Pericardium fibroblast (primary cell): ENCODE data around the gene ASIC5. TPM values are rescaled to one million over a fixed set of nuclear protein-coding genes. Genes with fewer than 3 reads are reported as not detected.

Experiments used
- total RNA-seq: library from RNA; depleted of rRNA; stranded (reverse); fragments of >200 nt; gene quantifications from 2 replicates; pipeline ENCODE4 v1.2.3, GENCODE V29; 2015

Gene ASIC5, protein sequence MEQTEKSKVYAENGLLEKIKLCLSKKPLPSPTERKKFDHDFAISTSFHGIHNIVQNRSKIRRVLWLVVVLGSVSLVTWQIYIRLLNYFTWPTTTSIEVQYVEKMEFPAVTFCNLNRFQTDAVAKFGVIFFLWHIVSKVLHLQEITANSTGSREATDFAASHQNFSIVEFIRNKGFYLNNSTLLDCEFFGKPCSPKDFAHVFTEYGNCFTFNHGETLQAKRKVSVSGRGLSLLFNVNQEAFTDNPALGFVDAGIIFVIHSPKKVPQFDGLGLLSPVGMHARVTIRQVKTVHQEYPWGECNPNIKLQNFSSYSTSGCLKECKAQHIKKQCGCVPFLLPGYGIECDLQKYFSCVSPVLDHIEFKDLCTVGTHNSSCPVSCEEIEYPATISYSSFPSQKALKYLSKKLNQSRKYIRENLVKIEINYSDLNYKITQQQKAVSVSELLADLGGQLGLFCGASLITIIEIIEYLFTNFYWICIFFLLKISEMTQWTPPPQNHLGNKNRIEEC
- total RNA-seq, result not detected in 2 replicates

DNA sequence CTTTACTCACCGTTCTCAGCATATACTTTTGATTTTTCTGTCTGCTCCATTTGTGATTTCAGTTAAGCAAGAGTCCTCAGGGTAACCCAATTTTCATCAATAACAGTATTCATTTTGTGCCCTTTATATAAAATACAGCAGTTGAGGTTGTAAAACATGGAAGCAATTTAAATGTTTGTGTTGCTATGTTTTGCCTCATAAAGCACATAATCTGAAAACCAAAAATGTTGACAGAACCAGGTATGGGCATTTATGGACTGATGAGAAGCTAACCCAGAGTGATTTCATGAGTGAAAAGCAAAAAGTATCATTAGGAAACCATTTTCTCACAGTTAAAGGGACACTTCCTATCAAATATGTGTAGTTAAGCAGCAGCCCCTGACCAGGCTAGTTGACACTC, at the start of gene ASIC5:
Gene ASIC5, minus strand, starts transcription at position 101 of the 400 bp plus-strand sequence. Its CDS starts 51 bp downstream, at position 50.

DNA sequence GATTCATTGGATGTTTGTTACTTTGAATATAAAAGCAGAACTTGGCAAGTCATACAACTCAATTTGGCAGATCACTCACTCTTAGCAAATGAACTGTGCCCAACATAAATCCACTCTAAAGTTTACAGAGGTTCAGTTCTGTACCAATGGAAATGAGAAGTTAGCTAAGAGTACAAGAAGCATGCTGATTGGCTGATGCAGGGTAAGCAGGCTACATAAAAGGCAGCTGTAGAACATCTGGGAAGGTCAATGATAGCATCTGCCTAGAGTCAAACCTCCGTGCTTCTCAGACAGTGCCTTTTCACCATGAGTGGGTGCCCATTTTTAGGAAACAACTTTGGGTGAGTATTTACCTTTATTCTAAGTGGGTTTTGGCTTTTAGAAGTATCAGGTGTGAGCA, 37.4 kb upstream of the ASIC5 start, which contains the start of gene TDO2:
Gene TDO2, plus strand, starts transcription at position 244 of the 400 bp plus-strand sequence. Its CDS starts 63 bp downstream, at position 307.

Other genes starting within 250 kb of the ASIC5 start
- gene GUCY1A1, start 199.4 kb downstream of the ASIC5 start, total RNA-seq, result 0.12 and 0.77 TPM in 2 replicates
- 1.4 and 3.4 TPM in 2 replicates for gene GUCY1B1, start 107.3 kb downstream of the ASIC5 start, total RNA-seq
- gene TDO2, start 37.4 kb upstream of the ASIC5 start, total RNA-seq, result not detected in 2 replicates
- 13.7 and 15.5 TPM in 2 replicates for gene CTSO, start 87.6 kb upstream of the ASIC5 start, total RNA-seq